NCI-H1048 (cell line): ENCODE measurements around the gene PRKACA.
"Not testable (repeated sequence)": the region's sequence is repeated elsewhere in the genome, so short reads cannot be mapped to it uniquely, and the experiment has no call there.

ENCODE experiments used
- DNase-seq: peaks from one replicate; lab custom pipeline; 2025; lab: John Stamatoyannopoulos, UW

PRKACA gene

DNA sequence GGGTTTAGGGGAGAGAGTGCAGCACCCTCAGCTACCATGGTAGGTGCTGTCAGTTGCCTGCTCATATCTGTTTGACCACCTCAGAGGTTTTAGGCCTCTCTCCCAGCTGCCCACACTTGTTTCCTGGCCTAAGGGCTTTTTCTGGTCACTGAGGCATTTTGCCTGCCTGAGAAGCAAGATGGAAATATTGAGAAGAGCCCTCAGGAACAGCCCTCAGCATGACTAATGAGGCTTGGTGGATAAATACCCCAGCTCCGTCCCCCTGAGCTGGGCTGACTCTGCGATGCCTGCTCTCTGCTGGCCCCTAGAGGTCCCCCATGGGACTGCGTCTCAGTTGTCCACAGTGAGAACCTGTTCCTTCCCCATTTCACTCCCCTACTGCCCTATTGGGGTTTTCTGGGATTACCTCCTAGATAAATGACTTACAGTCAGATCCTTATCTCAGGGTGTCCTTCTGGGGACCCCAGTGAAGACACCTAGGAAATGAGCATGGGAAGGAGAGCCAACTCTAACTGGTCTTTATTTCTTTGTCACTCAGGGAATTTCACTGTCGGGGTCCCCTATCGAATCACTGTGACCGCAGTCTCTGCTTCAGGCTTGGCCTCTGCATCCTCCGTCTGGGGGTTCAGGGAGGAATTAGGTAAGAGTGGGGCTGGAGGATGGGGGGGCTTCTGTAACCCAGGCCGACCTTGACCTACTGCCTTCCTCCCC is 69.0 kb downstream of the PRKACA start:
- no peak for DNase-seq

DNA sequence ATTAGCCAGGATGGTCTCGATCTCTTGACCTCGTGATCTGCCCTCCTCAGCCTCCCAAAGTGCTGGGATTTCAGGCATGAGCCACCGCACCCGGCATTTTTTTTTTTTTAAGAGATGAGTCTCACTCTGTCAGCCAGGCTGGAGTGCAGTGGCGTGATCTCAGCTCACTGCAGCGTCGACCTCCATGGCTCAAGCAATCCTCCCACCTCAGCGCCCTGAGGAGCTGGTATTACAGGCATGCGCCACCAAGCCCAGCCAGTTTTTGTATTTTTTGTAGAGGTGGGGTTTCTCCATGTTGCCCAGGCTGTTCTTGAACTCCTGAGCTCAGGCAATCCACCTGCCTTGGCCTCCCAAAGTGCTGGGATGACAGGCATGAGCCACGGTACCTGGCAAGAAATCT is 69.7 kb downstream of the PRKACA start:
- DNase-seq = not testable (repeated sequence)

DNA sequence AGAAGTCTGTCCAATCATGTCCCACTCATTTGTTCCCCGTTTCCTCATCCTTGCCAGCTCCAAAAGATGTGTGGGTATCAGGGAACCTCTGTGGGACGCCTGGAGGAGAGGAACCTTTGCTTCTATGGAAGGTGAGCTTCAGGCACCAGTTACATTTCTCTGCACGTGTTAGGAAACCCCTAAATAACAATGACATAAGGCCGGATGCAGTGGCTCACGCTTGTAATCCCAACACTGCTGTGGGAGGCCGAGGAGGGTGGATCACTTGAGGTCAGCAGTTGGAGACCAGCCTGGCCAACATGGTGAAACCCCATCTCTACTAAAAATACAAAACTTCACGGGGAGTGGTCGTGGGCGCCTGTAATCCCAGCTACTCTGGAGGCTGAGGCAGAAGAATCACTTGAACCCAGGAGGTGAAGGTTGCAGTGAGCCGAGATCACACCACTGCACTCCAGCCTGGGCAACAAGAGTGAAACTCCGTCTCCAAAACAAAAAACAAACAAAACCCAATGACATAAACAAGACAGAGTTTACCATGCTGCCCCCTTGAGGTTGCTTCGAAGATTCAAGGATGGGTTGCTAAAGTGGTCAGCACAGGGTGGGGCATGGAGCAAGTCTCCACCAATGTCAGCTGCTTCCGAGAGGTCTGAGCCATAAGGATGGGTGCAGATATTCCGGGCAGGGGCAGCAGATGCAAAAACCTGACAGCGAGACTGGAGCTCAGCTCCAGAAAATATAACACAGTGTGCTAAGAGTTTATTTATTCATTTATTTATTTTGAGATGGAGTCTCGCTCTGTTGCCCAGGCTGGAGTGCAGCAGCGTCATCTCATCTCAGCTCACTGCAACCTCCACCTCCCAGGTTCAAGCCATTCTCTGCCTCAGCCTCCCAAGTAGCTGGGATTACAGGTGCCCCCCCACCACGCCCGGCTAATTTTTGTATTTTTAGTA is 74.6 kb downstream of the PRKACA start:
- DNase-seq = not testable (repeated sequence)
